ENCODE data around the gene TSPAN7.

DNA sequence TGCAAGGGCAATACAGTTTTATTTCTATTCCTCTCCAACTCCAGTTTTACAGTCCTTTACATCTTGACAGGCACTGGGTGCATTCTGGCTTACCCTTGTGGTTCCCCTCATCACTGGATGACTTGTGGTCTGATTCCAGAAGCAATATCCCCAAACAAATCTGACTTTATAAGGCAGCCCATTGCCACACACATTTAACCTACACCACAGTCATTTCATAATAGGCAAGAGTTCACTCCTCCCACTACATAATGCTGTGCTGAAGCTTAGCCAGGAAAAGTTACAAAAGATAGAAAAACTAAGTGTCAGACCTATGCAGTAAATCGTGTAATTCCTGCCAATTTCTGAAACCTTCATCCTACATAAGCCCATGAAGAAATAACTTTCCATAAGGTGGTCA is 157.0 kb downstream of the TSPAN7 start:
- TF ChIP-seq, protein P1, sequence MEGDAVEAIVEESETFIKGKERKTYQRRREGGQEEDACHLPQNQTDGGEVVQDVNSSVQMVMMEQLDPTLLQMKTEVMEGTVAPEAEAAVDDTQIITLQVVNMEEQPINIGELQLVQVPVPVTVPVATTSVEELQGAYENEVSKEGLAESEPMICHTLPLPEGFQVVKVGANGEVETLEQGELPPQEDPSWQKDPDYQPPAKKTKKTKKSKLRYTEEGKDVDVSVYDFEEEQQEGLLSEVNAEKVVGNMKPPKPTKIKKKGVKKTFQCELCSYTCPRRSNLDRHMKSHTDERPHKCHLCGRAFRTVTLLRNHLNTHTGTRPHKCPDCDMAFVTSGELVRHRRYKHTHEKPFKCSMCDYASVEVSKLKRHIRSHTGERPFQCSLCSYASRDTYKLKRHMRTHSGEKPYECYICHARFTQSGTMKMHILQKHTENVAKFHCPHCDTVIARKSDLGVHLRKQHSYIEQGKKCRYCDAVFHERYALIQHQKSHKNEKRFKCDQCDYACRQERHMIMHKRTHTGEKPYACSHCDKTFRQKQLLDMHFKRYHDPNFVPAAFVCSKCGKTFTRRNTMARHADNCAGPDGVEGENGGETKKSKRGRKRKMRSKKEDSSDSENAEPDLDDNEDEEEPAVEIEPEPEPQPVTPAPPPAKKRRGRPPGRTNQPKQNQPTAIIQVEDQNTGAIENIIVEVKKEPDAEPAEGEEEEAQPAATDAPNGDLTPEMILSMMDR (IDR thresholded peaks at IDR 0.05; ENCODE audit: poor library complexity) = no peak
- TF ChIP-seq EZH2 (IDR thresholded peaks at IDR 0.05; ENCODE audit: borderline replicate concordance) = no peak
